BE2C (cell line): Measurements from ENCODE around the gene LRCOL1.

ENCODE experiments used
- DNase-seq: peaks from one replicate; pipeline ENCODE4 v3.0.0-alpha.2; 2020
- H3K27me3 ChIP-seq: fragments of 250-450 bp; sonication (Bioruptor Pico); 2 replicates; pipeline ENCODE4 v1.5.1; 2020; ENCODE audit warnings: mild to moderate bottlenecking
- H3K36me3 ChIP-seq: fragments of 250-450 bp; sonication (Bioruptor Pico); 2 replicates; pipeline ENCODE4 v1.5.1; 2020; ENCODE audit warnings: mild to moderate bottlenecking
- H3K4me1 ChIP-seq: fragments of 250-450 bp; sonication (Bioruptor Pico); 2 replicates; pipeline ENCODE4 v1.5.1; 2020
- H3K4me3 ChIP-seq: 2 replicates; pipeline ENCODE4 v1.5.1; 2011; ENCODE audit warnings: low read depth, low read length
- H3K9me3 ChIP-seq: fragments of 250-450 bp; sonication (Bioruptor Pico); 2 replicates; pipeline ENCODE4 v1.5.1; 2020
- TF ChIP-seq, protein P1 (sequence below): IDR thresholded peaks from 2 replicates; pipeline ENCODE4 v1.5.1; 2012; ENCODE audit warnings: mild to moderate bottlenecking, low read depth, low read length

The LRCOL1 gene

DNA sequence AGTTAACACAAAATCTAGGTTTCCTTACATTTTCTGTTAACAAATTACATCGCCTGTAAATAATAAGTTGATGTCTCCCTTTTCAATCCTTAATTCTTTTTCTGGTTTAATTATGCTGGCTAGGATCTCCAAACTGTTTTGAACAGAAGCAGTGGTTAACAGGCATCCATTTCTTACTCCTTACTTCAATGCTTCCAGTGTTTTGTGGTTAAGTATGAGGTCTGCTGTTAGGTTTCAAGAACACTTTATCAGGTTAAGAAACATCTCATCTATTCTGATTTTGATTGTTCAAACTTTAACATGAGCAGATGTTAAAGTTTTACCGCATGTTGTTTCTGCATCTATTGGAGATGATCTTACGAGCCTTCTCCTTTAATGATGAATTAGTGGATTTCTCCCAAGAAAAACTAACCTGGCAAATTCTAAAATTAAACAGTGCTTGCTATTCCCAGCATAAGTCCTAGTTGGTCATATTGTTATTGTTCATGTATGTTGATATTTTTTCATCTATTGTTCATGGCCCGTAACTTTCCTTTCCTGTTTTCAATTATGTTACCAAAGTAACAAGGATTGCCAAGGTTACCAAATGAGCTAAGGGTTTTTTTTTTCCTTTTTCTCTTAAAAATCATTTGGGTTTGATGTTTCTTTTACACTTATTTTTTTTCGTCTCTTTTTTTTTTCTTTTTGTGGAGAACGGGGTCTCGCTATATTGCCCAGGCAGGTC, 43.3 kb upstream of the LRCOL1 start:
- no peaks in the 10 kb centered on the region for H3K4me1 ChIP-seq
- H3K9me3 ChIP-seq = no peaks in the 10 kb centered on the region
- TF ChIP-seq, protein P1, sequence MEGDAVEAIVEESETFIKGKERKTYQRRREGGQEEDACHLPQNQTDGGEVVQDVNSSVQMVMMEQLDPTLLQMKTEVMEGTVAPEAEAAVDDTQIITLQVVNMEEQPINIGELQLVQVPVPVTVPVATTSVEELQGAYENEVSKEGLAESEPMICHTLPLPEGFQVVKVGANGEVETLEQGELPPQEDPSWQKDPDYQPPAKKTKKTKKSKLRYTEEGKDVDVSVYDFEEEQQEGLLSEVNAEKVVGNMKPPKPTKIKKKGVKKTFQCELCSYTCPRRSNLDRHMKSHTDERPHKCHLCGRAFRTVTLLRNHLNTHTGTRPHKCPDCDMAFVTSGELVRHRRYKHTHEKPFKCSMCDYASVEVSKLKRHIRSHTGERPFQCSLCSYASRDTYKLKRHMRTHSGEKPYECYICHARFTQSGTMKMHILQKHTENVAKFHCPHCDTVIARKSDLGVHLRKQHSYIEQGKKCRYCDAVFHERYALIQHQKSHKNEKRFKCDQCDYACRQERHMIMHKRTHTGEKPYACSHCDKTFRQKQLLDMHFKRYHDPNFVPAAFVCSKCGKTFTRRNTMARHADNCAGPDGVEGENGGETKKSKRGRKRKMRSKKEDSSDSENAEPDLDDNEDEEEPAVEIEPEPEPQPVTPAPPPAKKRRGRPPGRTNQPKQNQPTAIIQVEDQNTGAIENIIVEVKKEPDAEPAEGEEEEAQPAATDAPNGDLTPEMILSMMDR = no peak
- H3K27me3 ChIP-seq = no peaks in the 10 kb centered on the region
- H3K4me3 ChIP-seq = no peak overlapping the region
- DNase-seq = no peak
- H3K36me3 ChIP-seq = peaks cover 66% of the 10 kb centered on the region

DNA sequence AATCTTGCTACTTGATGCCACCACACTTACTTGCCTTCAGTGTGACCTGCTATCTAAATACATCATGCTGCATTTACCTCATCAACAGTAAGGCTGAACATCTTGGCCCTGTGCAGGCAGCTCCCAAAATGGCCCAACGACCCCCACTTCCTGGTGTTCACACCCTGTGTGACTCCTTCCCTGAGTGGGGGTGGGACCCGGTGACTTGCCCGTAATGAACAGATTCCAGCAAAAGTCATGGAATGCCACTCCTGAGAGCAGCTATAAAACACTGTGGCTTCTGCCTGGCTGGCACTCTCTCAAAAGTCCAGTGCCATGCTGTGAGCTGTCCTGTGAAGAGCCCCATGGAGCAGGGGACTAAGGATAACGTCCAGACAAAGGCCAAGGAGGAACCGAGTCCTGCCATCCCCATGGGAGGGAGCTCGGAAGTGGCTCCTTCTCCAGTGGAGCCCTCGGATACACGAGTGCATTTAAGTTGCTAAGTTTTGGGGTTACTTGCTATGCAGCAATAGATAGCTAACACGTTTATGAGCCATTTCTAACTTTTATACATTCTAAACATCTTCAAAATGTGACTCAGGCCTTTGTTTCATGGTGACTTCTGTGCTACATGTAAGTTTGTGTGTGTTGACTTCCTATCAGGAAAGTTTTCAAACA, 41.2 kb upstream of the LRCOL1 start:
- Histone ChIP-seq H3K4me1 (no peaks in the 10 kb centered on the region), H3K4me3 (no peak overlapping the region), H3K27me3 (no peaks in the 10 kb centered on the region), H3K36me3 (peaks cover 63% of the 10 kb centered on the region), H3K9me3 (no peaks in the 10 kb centered on the region)
- TF ChIP-seq, protein P1 = no peak
- no peak for DNase-seq

DNA sequence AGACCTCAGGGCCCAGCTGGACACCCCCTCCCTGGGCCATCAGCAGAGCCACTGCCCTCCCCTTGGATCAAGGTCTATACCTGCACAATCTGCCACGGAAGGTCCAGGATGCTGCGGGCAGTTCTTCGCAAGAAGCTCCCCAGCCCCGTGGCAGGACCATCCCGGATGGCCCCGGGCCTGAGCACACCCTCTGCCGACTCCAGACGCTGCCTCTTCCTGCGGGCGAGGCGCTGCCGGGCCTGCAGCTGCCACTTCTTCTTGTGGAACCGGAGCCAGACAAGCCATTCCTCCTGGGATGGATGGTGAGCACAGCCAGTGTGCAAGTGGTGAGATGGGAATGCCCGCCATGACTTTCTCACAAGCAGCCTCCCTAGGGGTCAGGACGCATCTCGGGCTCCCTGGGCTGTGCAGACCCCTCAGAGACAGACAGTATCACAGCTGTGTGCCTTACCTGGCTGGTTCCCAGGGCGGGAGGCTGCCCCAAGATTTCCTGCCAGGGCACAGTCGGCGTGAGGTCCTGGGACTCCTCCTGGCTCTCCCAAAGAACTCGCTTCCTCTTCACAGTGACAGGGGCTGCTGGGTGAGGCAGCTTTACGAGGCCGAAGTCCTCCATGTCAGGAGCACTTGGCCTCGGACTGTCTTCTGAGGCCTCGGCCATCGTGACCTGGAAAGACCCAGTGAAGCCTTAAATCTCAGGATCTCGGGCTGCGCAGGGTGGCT, 39.0 kb upstream of the LRCOL1 start:
- Histone ChIP-seq H3K4me3 (no peak overlapping the region), H3K4me1 (no peaks in the 10 kb centered on the region), H3K36me3 (peaks cover 59% of the 10 kb centered on the region), H3K9me3 (no peaks in the 10 kb centered on the region), H3K27me3 (no peaks in the 10 kb centered on the region)
- TF ChIP-seq, protein P1 = no peak
- DNase-seq = no peak

DNA sequence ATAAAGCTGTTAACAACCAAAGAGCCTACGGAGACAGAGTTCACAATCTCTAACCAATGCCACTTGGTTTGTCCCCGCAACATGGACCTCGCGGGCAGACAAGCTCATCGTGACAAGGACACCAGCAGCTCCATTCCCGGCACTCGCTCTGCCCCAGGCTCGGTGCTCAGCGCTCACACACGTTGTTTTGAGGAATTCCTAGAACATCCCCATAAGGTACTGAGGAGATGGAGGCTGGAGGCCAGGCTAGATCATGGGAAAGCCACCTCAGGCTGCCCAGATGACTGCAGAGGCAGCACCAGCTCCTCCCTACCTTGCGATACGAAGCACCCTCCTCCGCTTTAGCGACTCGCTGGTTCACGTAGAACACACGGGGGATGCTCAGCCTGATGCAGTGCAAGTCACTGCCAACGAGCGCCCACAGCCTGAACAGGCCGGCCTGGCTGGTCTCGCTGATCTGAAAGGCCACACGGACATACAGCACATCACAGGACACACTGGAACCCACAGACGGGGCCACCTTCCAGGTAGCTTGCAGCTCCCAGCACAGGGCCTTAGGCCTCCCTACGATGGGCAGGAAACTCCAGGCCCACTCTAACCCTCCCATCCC, 38.3 kb upstream of the LRCOL1 start:
- Histone ChIP-seq H3K36me3 (peaks cover 58% of the 10 kb centered on the region), H3K4me3 (no peak overlapping the region), H3K27me3 (no peaks in the 10 kb centered on the region), H3K4me1 (no peaks in the 10 kb centered on the region), H3K9me3 (no peaks in the 10 kb centered on the region)
- no peak for DNase-seq
- TF ChIP-seq, protein P1 = no peak

GRCh38 chr12:132647858-132648257, 37.5 kb upstream of the LRCOL1 start:
- Histone ChIP-seq H3K4me3 (no peak overlapping the region), H3K36me3 (peaks cover 62% of the 10 kb centered on the region)
- TF ChIP-seq, protein P1 = no peak

More at GRCh38 chr12:132647858-132648257, 37.5 kb upstream of the LRCOL1 start:
- DNase-seq = no peak
- no peaks in the 10 kb centered on the region for H3K9me3 ChIP-seq
- H3K4me1 ChIP-seq = no peaks in the 10 kb centered on the region
- H3K27me3 ChIP-seq = no peaks in the 10 kb centered on the region
